ENCODE results near the gene SNAPC1. TPM values are rescaled to one million over a fixed set of nuclear protein-coding genes. Genes with fewer than 3 reads are reported as not detected.
"Not testable (repeated sequence)": the region's sequence is repeated elsewhere in the genome, so short reads cannot be mapped to it uniquely, and the experiment has no call there.

Gene SNAPC1
- total RNA-seq, 1 experiment from 2014 or later, result 18.4 TPM

GRCh38 chr14:61752626-61753025 lies 9.6 kb upstream of the SNAPC1 start:
- Mint-ChIP-seq H3K27me3 (ENCODE audit: insufficient read depth, unreplicated experiment) (no peaks in the 10 kb centered on the region), H3K9me3 (ENCODE audit: unreplicated experiment) (peaks cover 14% of the 10 kb centered on the region), H3K4me1 (ENCODE audit: insufficient read depth, unreplicated experiment) (peaks cover 12% of the 10 kb centered on the region), H3K27ac (ENCODE audit: low read depth, unreplicated experiment) (no peak overlapping the region), H3K4me3 (ENCODE audit: unreplicated experiment) (no peak overlapping the region), H3K36me3 (ENCODE audit: insufficient read depth, unreplicated experiment) (peaks cover 29% of the 10 kb centered on the region)
- POLR2A ChIA-PET, result interaction anchor here (0.9 to 10.2 kb wide), 2 partner anchors 10 to 85 kb away, joined by 3 to 158 read pairs; partner anchors contain the start of gene SNAPC1
- intact Hi-C loops (cut with micrococcal nuclease), result loop anchor here (5.0 kb wide), 2 partner anchors 85 to 280 kb away; no protein-coding TSS in a partner anchor
- TF ChIP-seq CTCF (IDR thresholded peaks at IDR 0.05; ENCODE audit: unreplicated experiment), result no peak
- no peak for DNase-seq (ENCODE audit: unreplicated experiment)
- CTCF ChIA-PET, result interaction anchor here (0.6 to 2.0 kb wide), 6 partner anchors 9 to 1040 kb away, joined by 3 to 7 read pairs (median 4); no protein-coding TSS in a partner anchor
- BruUV-seq (replicated peaks), result no TSS peak

- Mint-ChIP-seq H3K36me3 (ENCODE audit: insufficient read depth, unreplicated experiment) (peaks cover 32% of the 10 kb centered on the region), H3K9me3 (ENCODE audit: unreplicated experiment) (peaks cover 14% of the 10 kb centered on the region), H3K4me1 (ENCODE audit: insufficient read depth, unreplicated experiment) (peaks cover 12% of the 10 kb centered on the region), H3K27ac (ENCODE audit: low read depth, unreplicated experiment) (no peak overlapping the region), H3K27me3 (ENCODE audit: insufficient read depth, unreplicated experiment) (no peaks in the 10 kb centered on the region), H3K4me3 (ENCODE audit: unreplicated experiment) (no peak overlapping the region)
- intact Hi-C loops (cut with micrococcal nuclease), result loop anchor here (5.0 kb wide), 2 partner anchors 84 to 281 kb away; no protein-coding TSS in a partner anchor
- ChIA-PET POLR2A (interaction anchor here (1.0 to 10.2 kb wide), 2 partner anchors 9 to 12 kb away, joined by 3 to 158 read pairs; partner anchors contain the start of gene SNAPC1), CTCF (interaction anchor here (1.6 kb wide), 2 partner anchors 10 to 83 kb away, joined by 4 to 6 read pairs; no protein-coding TSS in a partner anchor)
- no peak for DNase-seq (ENCODE audit: unreplicated experiment)
- no peak for TF ChIP-seq CTCF (IDR thresholded peaks at IDR 0.05; ENCODE audit: unreplicated experiment)
- BruUV-seq (replicated peaks), result no TSS peak
Measured at GRCh38 chr14:61753631-61754030, 8.6 kb upstream of the SNAPC1 start.

GRCh38 chr14:61754627-61755381 lies 7.4 kb upstream of the SNAPC1 start:
- peaks cover 12% of the 10 kb centered on the region for H3K4me1 Mint-ChIP-seq (ENCODE audit: insufficient read depth, unreplicated experiment)
- H3K27ac Mint-ChIP-seq (ENCODE audit: low read depth, unreplicated experiment), result peak overlapping the region; percentile 67
- H3K9me3 Mint-ChIP-seq (ENCODE audit: unreplicated experiment), result peaks cover 14% of the 10 kb centered on the region
- TF ChIP-seq CTCF (IDR thresholded peaks at IDR 0.05; ENCODE audit: unreplicated experiment), result no peak
- ChIA-PET POLR2A (interaction anchor here (1.0 to 10.2 kb wide), 3 partner anchors 8 to 230 kb away, joined by 3 to 158 read pairs (median 3); partner anchors contain the start of gene SNAPC1), CTCF (no interaction called here)
- no TSS peak for BruUV-seq (replicated peaks)
- intact Hi-C loops (cut with micrococcal nuclease), result loop anchor here (5.0 kb wide), 2 partner anchors 82 to 283 kb away; no protein-coding TSS in a partner anchor
- no peaks in the 10 kb centered on the region for H3K27me3 Mint-ChIP-seq (ENCODE audit: insufficient read depth, unreplicated experiment)
- no peak overlapping the region for H3K4me3 Mint-ChIP-seq (ENCODE audit: unreplicated experiment)
- DNase-seq (ENCODE audit: unreplicated experiment), result no peak
- H3K36me3 Mint-ChIP-seq (ENCODE audit: insufficient read depth, unreplicated experiment), result peaks cover 20% of the 10 kb centered on the region

- H3K27me3 Mint-ChIP-seq (ENCODE audit: insufficient read depth, unreplicated experiment); H3K4me3 Mint-ChIP-seq (ENCODE audit: unreplicated experiment); intact Hi-C loops (cut with micrococcal nuclease); CTCF ChIA-PET; BruUV-seq (replicated peaks); DNase-seq (ENCODE audit: unreplicated experiment): not testable (repeated sequence)
- peaks cover 14% of the 10 kb centered on the region for H3K9me3 Mint-ChIP-seq (ENCODE audit: unreplicated experiment)
- H3K36me3 Mint-ChIP-seq (ENCODE audit: insufficient read depth, unreplicated experiment), result peaks cover 18% of the 10 kb centered on the region
- H3K4me1 Mint-ChIP-seq (ENCODE audit: insufficient read depth, unreplicated experiment), result peaks cover 12% of the 10 kb centered on the region
- POLR2A ChIA-PET, result interaction anchor here (2.9 to 10.2 kb wide), 2 partner anchors 7 to 12 kb away, joined by 11 to 158 read pairs; partner anchors contain the start of gene SNAPC1
- H3K27ac Mint-ChIP-seq (ENCODE audit: low read depth, unreplicated experiment), result peak overlapping the region; percentile 67
Measured at GRCh38 chr14:61755382-61755742, 6.9 kb upstream of the SNAPC1 start.
